GM12878 (cell line): ENCODE data around the gene PHRF1.

Experiments
- CBX5 ChIP-seq: sonication (generic); IDR thresholded peaks from 2 replicates; pipeline ENCODE4 v1.6.1; 2016; ENCODE audit warnings: low read depth, moderate library complexity, mild to moderate bottlenecking, inconsistent platforms
- EP300 ChIP-seq, 2 experiments: fragments of 150-350 bp in 1 of 2; IDR thresholded peaks; 2 replicates each; pipeline ENCODE4 v1.6.1; 2011 to 2012; ENCODE audit warnings: low read depth in 2 of 2, low read length in 2 of 2, borderline replicate concordance in 1 of 2, improper control_type of control experiment in 1 of 2, inconsistent platforms in 1 of 2; ENCODE audit not compliant: control insufficient read depth in 1 of 2
- PAX8 ChIP-seq: fragments of 450-650 bp; IDR thresholded peaks from 2 replicates; pipeline ENCODE4 v1.6.1; 2017; ENCODE audit warnings: mild to moderate bottlenecking, moderate library complexity
- POLR2A ChIP-seq: IDR thresholded peaks from 2 replicates; pipeline ENCODE4 v1.6.1; 2011; ENCODE audit warnings: low read depth, mild to moderate bottlenecking, low read length
- POLR2AphosphoS5 ChIP-seq: IDR thresholded peaks from 2 replicates; pipeline ENCODE4 v1.6.1; 2011; ENCODE audit warnings: mild to moderate bottlenecking, low read length, inconsistent platforms
- PRDM15 ChIP-seq: fragments of 450-650 bp; formaldehyde crosslinking; IDR thresholded peaks from 2 replicates; pipeline ENCODE4 v1.4.0; 2020; ENCODE audit warnings: mild to moderate bottlenecking, moderate library complexity
- RFX5 ChIP-seq: IDR thresholded peaks from 2 replicates; pipeline ENCODE4 v1.6.1; 2011; ENCODE audit warnings: low read depth, low read length, improper control_type of control experiment
- ZNF384 ChIP-seq: IDR thresholded peaks from 2 replicates; pipeline ENCODE4 v1.6.1; 2012; ENCODE audit warnings: low read depth, mild to moderate bottlenecking, low read length, improper control_type of control experiment, borderline replicate concordance
- TF ChIP-seq, protein P1 (sequence below), 3 experiments: IDR thresholded peaks in 2 of 3; conservative IDR thresholded peaks in 1 of 3; 2 replicates each; pipeline ENCODE4 v1.5.1; 2011; ENCODE audit warnings: low read depth in 3 of 3, low read length in 3 of 3, mild to moderate bottlenecking in 3 of 3, control low read depth in 2 of 3, moderate library complexity in 2 of 3, inconsistent platforms in 1 of 3, mixed read lengths in 1 of 3; ENCODE audit not compliant: control insufficient read depth in 2 of 3, insufficient read depth in 1 of 3; ENCODE audit errors: extremely low read depth in 1 of 3
- TF ChIP-seq, protein P2 (sequence below): fragments of 450-650 bp; IDR thresholded peaks from 2 replicates; pipeline ENCODE4 v1.6.1; 2017; ENCODE audit warnings: mild to moderate bottlenecking

- TF ChIP-seq, protein P1, sequence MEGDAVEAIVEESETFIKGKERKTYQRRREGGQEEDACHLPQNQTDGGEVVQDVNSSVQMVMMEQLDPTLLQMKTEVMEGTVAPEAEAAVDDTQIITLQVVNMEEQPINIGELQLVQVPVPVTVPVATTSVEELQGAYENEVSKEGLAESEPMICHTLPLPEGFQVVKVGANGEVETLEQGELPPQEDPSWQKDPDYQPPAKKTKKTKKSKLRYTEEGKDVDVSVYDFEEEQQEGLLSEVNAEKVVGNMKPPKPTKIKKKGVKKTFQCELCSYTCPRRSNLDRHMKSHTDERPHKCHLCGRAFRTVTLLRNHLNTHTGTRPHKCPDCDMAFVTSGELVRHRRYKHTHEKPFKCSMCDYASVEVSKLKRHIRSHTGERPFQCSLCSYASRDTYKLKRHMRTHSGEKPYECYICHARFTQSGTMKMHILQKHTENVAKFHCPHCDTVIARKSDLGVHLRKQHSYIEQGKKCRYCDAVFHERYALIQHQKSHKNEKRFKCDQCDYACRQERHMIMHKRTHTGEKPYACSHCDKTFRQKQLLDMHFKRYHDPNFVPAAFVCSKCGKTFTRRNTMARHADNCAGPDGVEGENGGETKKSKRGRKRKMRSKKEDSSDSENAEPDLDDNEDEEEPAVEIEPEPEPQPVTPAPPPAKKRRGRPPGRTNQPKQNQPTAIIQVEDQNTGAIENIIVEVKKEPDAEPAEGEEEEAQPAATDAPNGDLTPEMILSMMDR (IDR thresholded peaks at IDR 0.05 in 2 of 3, conservative IDR thresholded peaks at IDR 0.05 in 1 of 3; ENCODE audit: control insufficient read depth in 2 of 3, extremely low read depth in 1 of 3, insufficient read depth in 1 of 3, low read depth in 3 of 3, low read length in 3 of 3) = no peak
- no peak for TF ChIP-seq ZNF384
- no peak for TF ChIP-seq PAX8
- no peak for TF ChIP-seq RFX5
- TF ChIP-seq EP300 (IDR thresholded peaks at IDR 0.05; ENCODE audit: borderline replicate concordance in 1 of 2, control insufficient read depth in 1 of 2, low read depth in 2 of 2, low read length in 2 of 2) = no peak
- no peak for TF ChIP-seq POLR2A
- TF ChIP-seq POLR2AphosphoS5 = no peak
- no peak for TF ChIP-seq CBX5
- no peak for TF ChIP-seq PRDM15 (CRISPR knock-in tag)
- TF ChIP-seq, protein P2, sequence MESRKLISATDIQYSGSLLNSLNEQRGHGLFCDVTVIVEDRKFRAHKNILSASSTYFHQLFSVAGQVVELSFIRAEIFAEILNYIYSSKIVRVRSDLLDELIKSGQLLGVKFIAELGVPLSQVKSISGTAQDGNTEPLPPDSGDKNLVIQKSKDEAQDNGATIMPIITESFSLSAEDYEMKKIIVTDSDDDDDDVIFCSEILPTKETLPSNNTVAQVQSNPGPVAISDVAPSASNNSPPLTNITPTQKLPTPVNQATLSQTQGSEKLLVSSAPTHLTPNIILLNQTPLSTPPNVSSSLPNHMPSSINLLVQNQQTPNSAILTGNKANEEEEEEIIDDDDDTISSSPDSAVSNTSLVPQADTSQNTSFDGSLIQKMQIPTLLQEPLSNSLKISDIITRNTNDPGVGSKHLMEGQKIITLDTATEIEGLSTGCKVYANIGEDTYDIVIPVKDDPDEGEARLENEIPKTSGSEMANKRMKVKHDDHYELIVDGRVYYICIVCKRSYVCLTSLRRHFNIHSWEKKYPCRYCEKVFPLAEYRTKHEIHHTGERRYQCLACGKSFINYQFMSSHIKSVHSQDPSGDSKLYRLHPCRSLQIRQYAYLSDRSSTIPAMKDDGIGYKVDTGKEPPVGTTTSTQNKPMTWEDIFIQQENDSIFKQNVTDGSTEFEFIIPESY = no peak
These were observed 20.2 kb upstream of the PHRF1 start for GRCh38 chr11:555780-556661.
